Activated CD4-positive, CD25-positive, alpha-beta regulatory T cell treated with anti-CD3 and anti-CD28 coated beads, Interleukin-2, amount 50 U/mL, for 24 hours (primary cell): Measurements from ENCODE around the gene LHFPL6.

Experiments used
- ATAC-seq, 2 donors: fragments of 150-1000 bp; cut with Tn5 transposase; one replicate each; pipeline ENCODE4 v1.10.0; 2021; ENCODE audit warnings: mild to moderate bottlenecking in 1 of 2, moderate library complexity in 1 of 2

LHFPL6 gene

GRCh38 chr13:39590466-39591036 is 12.4 kb downstream of the LHFPL6 start:
- ATAC-seq = no peak

GRCh38 chr13:39588384-39588783 is 14.6 kb downstream of the LHFPL6 start:
- no peak for ATAC-seq

GRCh38 chr13:39587939-39588338 is 15.1 kb downstream of the LHFPL6 start:
- ATAC-seq = no peak

- no peak for ATAC-seq
Observed at GRCh38 chr13:39586958-39587605, 15.9 kb downstream of the LHFPL6 start.

GRCh38 chr13:39586151-39586550 is 16.8 kb downstream of the LHFPL6 start:
- no peak for ATAC-seq

- no peak for ATAC-seq
Observed at GRCh38 chr13:39585219-39585618, 17.8 kb downstream of the LHFPL6 start.

GRCh38 chr13:39580881-39581575 is 22.0 kb downstream of the LHFPL6 start:
- no peak for ATAC-seq

GRCh38 chr13:39578821-39579291 is 24.1 kb downstream of the LHFPL6 start:
- ATAC-seq = no peak

GRCh38 chr13:39577838-39578491 is 25.0 kb downstream of the LHFPL6 start:
- no peak for ATAC-seq

GRCh38 chr13:39577203-39577602 is 25.8 kb downstream of the LHFPL6 start:
- no peak for ATAC-seq

GRCh38 chr13:39575641-39576238 is 27.3 kb downstream of the LHFPL6 start:
- no peak for ATAC-seq

GRCh38 chr13:39571502-39572092 is 31.4 kb downstream of the LHFPL6 start:
- ATAC-seq = no peak

- ATAC-seq = no peak
Observed at GRCh38 chr13:39567569-39567968, 35.4 kb downstream of the LHFPL6 start.

GRCh38 chr13:39566216-39566869 is 36.6 kb downstream of the LHFPL6 start:
- ATAC-seq = no peak

- ATAC-seq = no peak
Observed at GRCh38 chr13:39565036-39565949, 37.7 kb downstream of the LHFPL6 start.

- ATAC-seq = no peak
Observed at GRCh38 chr13:39563470-39563735, 39.6 kb downstream of the LHFPL6 start.

GRCh38 chr13:39561971-39562370 is 41.0 kb downstream of the LHFPL6 start:
- ATAC-seq = no peak

- no peak for ATAC-seq
Observed at GRCh38 chr13:39559847-39560246, 43.1 kb downstream of the LHFPL6 start.

- no peak for ATAC-seq
Observed at GRCh38 chr13:39557285-39557955, 45.6 kb downstream of the LHFPL6 start.

- ATAC-seq = no peak
Observed at GRCh38 chr13:39556866-39557265, 46.1 kb downstream of the LHFPL6 start.

GRCh38 chr13:39554371-39554770 is 48.6 kb downstream of the LHFPL6 start:
- no peak for ATAC-seq
